ENCODE measurements around the gene TOE1. TPM values are rescaled to one million over a fixed set of nuclear protein-coding genes. Genes with fewer than 3 reads are reported as not detected.

The TOE1 gene
- polyA plus RNA-seq, 1 experiment = 19.4 TPM

GRCh38 chr1:45348020-45348419 is 8.1 kb downstream of the TOE1 start:
- no peak for DNase-seq (ENCODE audit: low read depth)
- CTCF ChIA-PET = interaction anchor here (0.6 to 6.1 kb wide), 11 partner anchors 7 to 1270 kb away, joined by 3 to 48 read pairs (median 4); partner anchors contain the start of genes MUTYH and TOE1
- peaks cover 10% of the 10 kb centered on the region for H3K36me3 ChIP-seq (ENCODE audit: control insufficient read depth, insufficient read depth, low read length)
- TF ChIP-seq CTCF (IDR thresholded peaks at IDR 0.05; ENCODE audit: insufficient read depth, low read depth, low read length) = no peak
- POLR2A ChIA-PET = interaction anchor here (1.2 kb wide), 1 partner anchor 8 kb away, joined by 4 read pairs; the partner anchor contains the start of genes MUTYH and TOE1
- H3K27me3 ChIP-seq (ENCODE audit: control insufficient read depth, insufficient read depth, low read length) = no peaks in the 10 kb centered on the region
- H3K4me3 ChIP-seq (ENCODE audit: low read depth, low read length) = no peak overlapping the region

GRCh38 chr1:45348609-45348965 is 8.6 kb downstream of the TOE1 start:
- no peak for TF ChIP-seq CTCF (IDR thresholded peaks at IDR 0.05; ENCODE audit: insufficient read depth, low read depth, low read length)
- Histone ChIP-seq H3K4me3 (ENCODE audit: low read depth, low read length) (no peak overlapping the region), H3K36me3 (ENCODE audit: control insufficient read depth, insufficient read depth, low read length) (peaks cover 4% of the 10 kb centered on the region), H3K27me3 (ENCODE audit: control insufficient read depth, insufficient read depth, low read length) (no peaks in the 10 kb centered on the region)
- ChIA-PET POLR2A (interaction anchor here (1.2 kb wide), 1 partner anchor 8 kb away, joined by 4 read pairs; the partner anchor contains the start of genes MUTYH and TOE1), CTCF (interaction anchor here (0.6 to 6.1 kb wide), 10 partner anchors 8 to 499 kb away, joined by 3 to 48 read pairs (median 4); partner anchors contain the start of genes MUTYH, TESK2 and TOE1)
- DNase-seq (ENCODE audit: low read depth) = no peak

GRCh38 chr1:45348966-45349677 is 9.2 kb downstream of the TOE1 start:
- Histone ChIP-seq H3K27me3 (ENCODE audit: control insufficient read depth, insufficient read depth, low read length) (no peaks in the 10 kb centered on the region), H3K36me3 (ENCODE audit: control insufficient read depth, insufficient read depth, low read length) (peaks cover 3% of the 10 kb centered on the region; the same call in 1 of the 2 replicates), H3K4me3 (ENCODE audit: low read depth, low read length) (no peak overlapping the region)
- TF ChIP-seq CTCF (IDR thresholded peaks at IDR 0.05; ENCODE audit: insufficient read depth, low read depth, low read length) = no peak
- ChIA-PET CTCF (interaction anchor here (0.8 to 6.1 kb wide), 9 partner anchors 8 to 334 kb away, joined by 3 to 48 read pairs (median 5); partner anchors contain the start of genes MUTYH, TESK2 and TOE1), POLR2A (interaction anchor here (1.2 kb wide), 1 partner anchor 9 kb away, joined by 4 read pairs; the partner anchor contains the start of genes MUTYH and TOE1)
- no peak for DNase-seq (ENCODE audit: low read depth)

- no peaks in the 10 kb centered on the region for H3K36me3 ChIP-seq (ENCODE audit: control insufficient read depth, insufficient read depth, low read length)
- POLR2A ChIA-PET = no interaction called here
- DNase-seq (ENCODE audit: low read depth) = no peak
- no peaks in the 10 kb centered on the region for H3K27me3 ChIP-seq (ENCODE audit: control insufficient read depth, insufficient read depth, low read length)
- H3K4me3 ChIP-seq (ENCODE audit: low read depth, low read length) = no peak overlapping the region
- CTCF ChIA-PET = interaction anchor here (1.5 to 6.1 kb wide), 2 partner anchors 7 to 142 kb away, joined by 3 to 48 read pairs; no protein-coding TSS in a partner anchor
- no peak for TF ChIP-seq CTCF (IDR thresholded peaks at IDR 0.05; ENCODE audit: insufficient read depth, low read depth, low read length)
These were observed 11.5 kb downstream of the TOE1 start for GRCh38 chr1:45351508-45351907.

GRCh38 chr1:45353685-45354084 is 13.7 kb downstream of the TOE1 start:
- no peak for TF ChIP-seq CTCF (IDR thresholded peaks at IDR 0.05; ENCODE audit: insufficient read depth, low read depth, low read length)
- DNase-seq (ENCODE audit: low read depth) = no peak
- no peaks in the 10 kb centered on the region for H3K36me3 ChIP-seq (ENCODE audit: control insufficient read depth, insufficient read depth, low read length)
- CTCF ChIA-PET = interaction anchor here (3.3 kb wide), 1 partner anchor 138 kb away, joined by 18 read pairs; the partner anchor contains the start of gene TESK2
- POLR2A ChIA-PET = no interaction called here
- no peak overlapping the region for H3K4me3 ChIP-seq (ENCODE audit: low read depth, low read length)
- no peaks in the 10 kb centered on the region for H3K27me3 ChIP-seq (ENCODE audit: control insufficient read depth, insufficient read depth, low read length)

Data from BJ (cell line).